IPS DF 4.7 (cell line): ENCODE measurements around the gene SIPA1L3.

Source experiments
- DNase-seq: peaks from one replicate; pipeline ENCODE4 v3.0.0-alpha.2; 2013; ENCODE audit warnings: low spot score; ENCODE audit errors: extremely low read depth

SIPA1L3 gene

GRCh38 chr19:37942516-37942902 is 35.5 kb downstream of the SIPA1L3 start:
- no peak for DNase-seq

- no peak for DNase-seq
Observed at GRCh38 chr19:37943480-37943879, 36.5 kb downstream of the SIPA1L3 start.

GRCh38 chr19:37946132-37946531 is 39.1 kb downstream of the SIPA1L3 start:
- DNase-seq, result no peak

GRCh38 chr19:37947778-37948177 is 40.8 kb downstream of the SIPA1L3 start:
- DNase-seq, result no peak

GRCh38 chr19:37948362-37948761 is 41.4 kb downstream of the SIPA1L3 start:
- DNase-seq, result no peak

GRCh38 chr19:37950471-37951175 is 43.6 kb downstream of the SIPA1L3 start:
- no peak for DNase-seq

GRCh38 chr19:37951816-37952210 is 44.8 kb downstream of the SIPA1L3 start:
- DNase-seq, result no peak

- DNase-seq, result no peak
Observed at GRCh38 chr19:37953171-37953917, 46.3 kb downstream of the SIPA1L3 start.

- DNase-seq, result no peak
Observed at GRCh38 chr19:37953918-37954303, 46.9 kb downstream of the SIPA1L3 start.

GRCh38 chr19:37954421-37954874 is 47.4 kb downstream of the SIPA1L3 start:
- no peak for DNase-seq

- no peak for DNase-seq
Observed at GRCh38 chr19:37955986-37956385, 49.0 kb downstream of the SIPA1L3 start.

GRCh38 chr19:37957176-37957575 is 50.2 kb downstream of the SIPA1L3 start:
- no peak for DNase-seq

- no peak for DNase-seq
Observed at GRCh38 chr19:37959665-37960114, 52.7 kb downstream of the SIPA1L3 start.

GRCh38 chr19:37961198-37961597 is 54.2 kb downstream of the SIPA1L3 start:
- DNase-seq, result no peak

GRCh38 chr19:37963190-37963936 is 56.4 kb downstream of the SIPA1L3 start:
- DNase-seq, result no peak

GRCh38 chr19:37964109-37964508 is 57.1 kb downstream of the SIPA1L3 start:
- no peak for DNase-seq

- DNase-seq, result no peak
Observed at GRCh38 chr19:37966211-37966661, 59.2 kb downstream of the SIPA1L3 start.

GRCh38 chr19:37966662-37967231 is 59.7 kb downstream of the SIPA1L3 start:
- no peak for DNase-seq

- DNase-seq, result no peak
Observed at GRCh38 chr19:37969695-37970094, 62.7 kb downstream of the SIPA1L3 start.

- no peak for DNase-seq
Observed at GRCh38 chr19:37970699-37971098, 63.7 kb downstream of the SIPA1L3 start.

- no peak for DNase-seq
Observed at GRCh38 chr19:37972803-37973202, 65.8 kb downstream of the SIPA1L3 start.

GRCh38 chr19:37973666-37974065 is 66.7 kb downstream of the SIPA1L3 start:
- no peak for DNase-seq
